Umbilical cord (tissue), 2 donors: Measurements from ENCODE around the gene FKBP9. TPM values are rescaled to one million over a fixed set of nuclear protein-coding genes. Genes with fewer than 3 reads are reported as not detected.
"Not testable (repeated sequence)": the region's sequence is repeated elsewhere in the genome, so short reads cannot be mapped to it uniquely, and the experiment has no call there.

Source experiments
- DNase-seq: peaks from one replicate; pipeline ENCODE4 v3.0.0-alpha.2; 2015; ENCODE audit warnings: low spot score
- total RNA-seq: library from RNA; depleted of rRNA; stranded (reverse); fragments of >200 nt; gene quantifications from one replicate; pipeline ENCODE4 v1.2.3, GENCODE V29; 2014; ENCODE audit warnings: low replicate concordance; ENCODE audit not compliant: insufficient read depth

FKBP9 gene
- total RNA-seq, 1 donor from 2014 or later: 209 TPM

GRCh38 chr7:32948202-32948601, 9.0 kb upstream of the FKBP9 start:
- no peak for DNase-seq

- DNase-seq: no peak
Measured at GRCh38 chr7:32952876-32953275, 4.4 kb upstream of the FKBP9 start.

- peak; percentile 46 for DNase-seq
Measured at GRCh38 chr7:32958046-32959025, 1.1 kb downstream of the FKBP9 start.

GRCh38 chr7:32963880-32964301, 6.7 kb downstream of the FKBP9 start:
- not testable (repeated sequence) for DNase-seq

- DNase-seq: not testable (repeated sequence)
Measured at GRCh38 chr7:32964461-32965159, 7.4 kb downstream of the FKBP9 start.

GRCh38 chr7:32966489-32967267, 9.4 kb downstream of the FKBP9 start:
- DNase-seq: not testable (repeated sequence)

GRCh38 chr7:32967268-32967582, 10.0 kb downstream of the FKBP9 start:
- not testable (repeated sequence) for DNase-seq

GRCh38 chr7:32971967-32972366, 14.7 kb downstream of the FKBP9 start:
- DNase-seq: not testable (repeated sequence)

GRCh38 chr7:32977159-32977558, 19.9 kb downstream of the FKBP9 start:
- DNase-seq: not testable (repeated sequence)

- peak; percentile 70 for DNase-seq
Measured at GRCh38 chr7:32979246-32979645, 22.0 kb downstream of the FKBP9 start.

GRCh38 chr7:32979902-32980301, 22.7 kb downstream of the FKBP9 start:
- DNase-seq: not testable (repeated sequence)

GRCh38 chr7:32988148-32988547, 30.9 kb downstream of the FKBP9 start:
- not testable (repeated sequence) for DNase-seq

GRCh38 chr7:32991068-32991585, 33.9 kb downstream of the FKBP9 start:
- peak; percentile 83 for DNase-seq

GRCh38 chr7:32991975-32992700, 34.9 kb downstream of the FKBP9 start:
- DNase-seq: not testable (repeated sequence)

- DNase-seq: not testable (repeated sequence)
Measured at GRCh38 chr7:32992750-32993149, 35.5 kb downstream of the FKBP9 start.

GRCh38 chr7:32997956-32998355, 40.7 kb downstream of the FKBP9 start:
- DNase-seq: peak; percentile 22

- DNase-seq: peak; percentile 86
Measured at GRCh38 chr7:32998361-32999171, 41.3 kb downstream of the FKBP9 start.

- DNase-seq: not testable (repeated sequence)
Measured at GRCh38 chr7:32999380-32999779, 42.1 kb downstream of the FKBP9 start.

- not testable (repeated sequence) for DNase-seq
Measured at GRCh38 chr7:33003111-33003510, 45.9 kb downstream of the FKBP9 start.

- DNase-seq: not testable (repeated sequence)
Measured at GRCh38 chr7:33004104-33004616, 46.9 kb downstream of the FKBP9 start.
